ENCODE measurements around the gene INTS14. TPM values are rescaled to one million over a fixed set of nuclear protein-coding genes. Genes with fewer than 3 reads are reported as not detected.
A peak's percentile ranks its signal among the peaks of the same experiment; 100 is the strongest.

Gene INTS14
- total RNA-seq, 1 donor from 2014 or later: 24.4 TPM

DNA sequence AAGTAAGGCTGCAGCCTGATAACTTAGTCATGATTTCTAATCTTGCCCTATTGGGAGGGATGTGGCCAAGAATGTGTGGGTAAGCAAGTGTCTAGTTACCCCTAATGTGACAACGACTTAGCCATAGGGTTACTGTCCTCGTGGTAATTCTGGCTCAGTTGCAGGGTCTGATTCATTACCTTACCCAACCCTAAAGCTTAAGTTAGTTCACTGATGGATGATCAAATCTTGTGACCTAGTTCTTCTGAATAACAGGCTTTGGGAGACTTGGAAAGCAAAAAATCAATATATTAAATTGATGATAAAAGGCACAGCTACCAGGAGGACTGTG, 1.6 kb upstream of the INTS14 start:
- Histone ChIP-seq H3K27ac (ENCODE audit: low read depth, low read length) (no peak overlapping the region), H2AFZ (ENCODE audit: low read depth, low read length) (no peak overlapping the region), H4K20me1 (ENCODE audit: insufficient read depth, low read length) (no peaks in the 10 kb centered on the region), H3K9ac (ENCODE audit: low read length) (peak overlapping the region; percentile 100), H3K79me2 (ENCODE audit: insufficient read depth, low read length) (peaks cover 32% of the 10 kb centered on the region), H3K9me3 (ENCODE audit: insufficient read depth, low read depth, low read length) (no peaks in the 10 kb centered on the region), H3K4me1 (ENCODE audit: insufficient read depth, low read length) (peaks cover 8% of the 10 kb centered on the region), H3K4me2 (ENCODE audit: low read length) (no peak overlapping the region), H3K4me3 (ENCODE audit: insufficient read depth, low read depth, low read length) (no peak overlapping the region), H3K36me3 (ENCODE audit: insufficient read depth, low read length) (no peaks in the 10 kb centered on the region), H3K27me3 (ENCODE audit: insufficient read depth, low read length) (no peaks in the 10 kb centered on the region)
- Mint-ChIP-seq H3K4me3 (ENCODE audit: unreplicated experiment) (no peak overlapping the region), H3K27me3 (ENCODE audit: low read depth, unreplicated experiment) (no peaks in the 10 kb centered on the region), H3K9me3 (ENCODE audit: unreplicated experiment) (no peaks in the 10 kb centered on the region), H3K4me1 (ENCODE audit: low read depth, unreplicated experiment) (peaks cover 17% of the 10 kb centered on the region), H3K36me3 (ENCODE audit: low read depth, unreplicated experiment) (peaks cover 2% of the 10 kb centered on the region), H3K27ac (ENCODE audit: unreplicated experiment) (no peak overlapping the region)
- DNase-seq (ENCODE audit: low read depth): peak; percentile 0
- no peak for FAIRE-seq
- TF ChIP-seq, protein P1, sequence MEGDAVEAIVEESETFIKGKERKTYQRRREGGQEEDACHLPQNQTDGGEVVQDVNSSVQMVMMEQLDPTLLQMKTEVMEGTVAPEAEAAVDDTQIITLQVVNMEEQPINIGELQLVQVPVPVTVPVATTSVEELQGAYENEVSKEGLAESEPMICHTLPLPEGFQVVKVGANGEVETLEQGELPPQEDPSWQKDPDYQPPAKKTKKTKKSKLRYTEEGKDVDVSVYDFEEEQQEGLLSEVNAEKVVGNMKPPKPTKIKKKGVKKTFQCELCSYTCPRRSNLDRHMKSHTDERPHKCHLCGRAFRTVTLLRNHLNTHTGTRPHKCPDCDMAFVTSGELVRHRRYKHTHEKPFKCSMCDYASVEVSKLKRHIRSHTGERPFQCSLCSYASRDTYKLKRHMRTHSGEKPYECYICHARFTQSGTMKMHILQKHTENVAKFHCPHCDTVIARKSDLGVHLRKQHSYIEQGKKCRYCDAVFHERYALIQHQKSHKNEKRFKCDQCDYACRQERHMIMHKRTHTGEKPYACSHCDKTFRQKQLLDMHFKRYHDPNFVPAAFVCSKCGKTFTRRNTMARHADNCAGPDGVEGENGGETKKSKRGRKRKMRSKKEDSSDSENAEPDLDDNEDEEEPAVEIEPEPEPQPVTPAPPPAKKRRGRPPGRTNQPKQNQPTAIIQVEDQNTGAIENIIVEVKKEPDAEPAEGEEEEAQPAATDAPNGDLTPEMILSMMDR (IDR thresholded peaks at IDR 0.05; ENCODE audit: insufficient read depth, low read depth, low read length): no peak
- no peak for TF ChIP-seq EZH2 (IDR thresholded peaks at IDR 0.05; ENCODE audit: insufficient read depth, low read length)

- peak overlapping the region; percentile 98 for H3K27ac Mint-ChIP-seq (ENCODE audit: unreplicated experiment)
- Histone ChIP-seq H3K4me3 (ENCODE audit: insufficient read depth, low read depth, low read length) (peak overlapping the region; percentile 97), H3K36me3 (ENCODE audit: insufficient read depth, low read length) (no peaks in the 10 kb centered on the region), H4K20me1 (ENCODE audit: insufficient read depth, low read length) (no peaks in the 10 kb centered on the region), H3K79me2 (ENCODE audit: insufficient read depth, low read length) (peaks cover 37% of the 10 kb centered on the region), H2AFZ (ENCODE audit: low read depth, low read length) (peak overlapping the region; percentile 96), H3K27me3 (ENCODE audit: insufficient read depth, low read length) (no peaks in the 10 kb centered on the region), H3K9ac (ENCODE audit: low read length) (peak overlapping the region; percentile 100), H3K4me1 (ENCODE audit: insufficient read depth, low read length) (peaks cover 8% of the 10 kb centered on the region), H3K27ac (ENCODE audit: low read depth, low read length) (peak overlapping the region; percentile 93), H3K9me3 (ENCODE audit: insufficient read depth, low read depth, low read length) (no peaks in the 10 kb centered on the region), H3K4me2 (ENCODE audit: low read length) (peak overlapping the region; percentile 98)
- no peaks in the 10 kb centered on the region for H3K9me3 Mint-ChIP-seq (ENCODE audit: unreplicated experiment)
- H3K27me3 Mint-ChIP-seq (ENCODE audit: low read depth, unreplicated experiment): no peaks in the 10 kb centered on the region
- H3K36me3 Mint-ChIP-seq (ENCODE audit: low read depth, unreplicated experiment): peaks cover 2% of the 10 kb centered on the region
- FAIRE-seq: no peak
- H3K4me3 Mint-ChIP-seq (ENCODE audit: unreplicated experiment): peak overlapping the region; percentile 90
- peaks cover 17% of the 10 kb centered on the region for H3K4me1 Mint-ChIP-seq (ENCODE audit: low read depth, unreplicated experiment)
- DNase-seq (ENCODE audit: low read depth): no peak
- TF ChIP-seq, protein P1 (IDR thresholded peaks at IDR 0.05; ENCODE audit: insufficient read depth, low read depth, low read length): no peak
- no peak for TF ChIP-seq EZH2 (IDR thresholded peaks at IDR 0.05; ENCODE audit: insufficient read depth, low read length)
Observed at GRCh38 chr15:65611888-65612615, 1.1 kb upstream of the INTS14 start.

DNA sequence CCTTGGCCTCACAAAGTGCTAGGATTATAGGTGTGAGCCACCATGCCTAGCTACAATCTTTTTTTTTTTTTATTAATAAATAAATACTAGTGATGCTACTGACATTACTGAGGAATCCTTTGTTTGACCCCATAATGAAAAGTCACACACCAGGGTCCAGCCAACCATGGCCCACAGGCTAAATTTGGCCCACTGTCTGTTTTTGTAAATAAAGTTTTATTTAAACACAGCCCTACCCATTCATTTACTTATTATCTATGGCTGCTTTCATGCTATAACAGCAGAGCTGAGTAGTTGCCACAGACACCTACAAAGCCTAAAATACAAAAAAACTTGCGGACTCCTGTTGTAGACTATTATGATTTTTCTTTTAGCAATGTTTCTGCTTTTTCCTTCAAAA, 7.4 kb downstream of the INTS14 start:
- no peak for FAIRE-seq

More for the DNA sequence above, 7.4 kb downstream of the INTS14 start:
- Mint-ChIP-seq H3K9me3 (ENCODE audit: unreplicated experiment) (no peaks in the 10 kb centered on the region), H3K36me3 (ENCODE audit: low read depth, unreplicated experiment) (peaks cover 5% of the 10 kb centered on the region), H3K27me3 (ENCODE audit: low read depth, unreplicated experiment) (no peaks in the 10 kb centered on the region), H3K4me3 (ENCODE audit: unreplicated experiment) (no peak overlapping the region), H3K4me1 (ENCODE audit: low read depth, unreplicated experiment) (no peaks in the 10 kb centered on the region), H3K27ac (ENCODE audit: unreplicated experiment) (no peak overlapping the region)
- H3K4me1 ChIP-seq (ENCODE audit: insufficient read depth, low read length): no peaks in the 10 kb centered on the region
- H3K9ac ChIP-seq (ENCODE audit: low read length): no peak overlapping the region
- H3K79me2 ChIP-seq (ENCODE audit: insufficient read depth, low read length): peaks cover 25% of the 10 kb centered on the region
- H3K4me3 ChIP-seq (ENCODE audit: insufficient read depth, low read depth, low read length): no peak overlapping the region
- TF ChIP-seq, protein P1 (IDR thresholded peaks at IDR 0.05; ENCODE audit: insufficient read depth, low read depth, low read length): no peak
- TF ChIP-seq EZH2 (IDR thresholded peaks at IDR 0.05; ENCODE audit: insufficient read depth, low read length): no peak
- DNase-seq (ENCODE audit: low read depth): no peak
- no peaks in the 10 kb centered on the region for H4K20me1 ChIP-seq (ENCODE audit: insufficient read depth, low read length)
- no peaks in the 10 kb centered on the region for H3K9me3 ChIP-seq (ENCODE audit: insufficient read depth, low read depth, low read length)
- H3K36me3 ChIP-seq (ENCODE audit: insufficient read depth, low read length): peaks cover 17% of the 10 kb centered on the region
- no peak overlapping the region for H3K27ac ChIP-seq (ENCODE audit: low read depth, low read length)
- no peaks in the 10 kb centered on the region for H3K27me3 ChIP-seq (ENCODE audit: insufficient read depth, low read length)
- H2AFZ ChIP-seq (ENCODE audit: low read depth, low read length): no peak overlapping the region
- H3K4me2 ChIP-seq (ENCODE audit: low read length): no peak overlapping the region
